Measurements from ENCODE around the gene HS6ST1. TPM values are rescaled to one million over a fixed set of nuclear protein-coding genes. Genes with fewer than 3 reads are reported as not detected.

Gene HS6ST1
- total RNA-seq, 2 experiments from 2014 or later = 7.1 to 8.7 TPM

- Mint-ChIP-seq H3K4me3 (no peak overlapping the region), H3K36me3 (ENCODE audit: low read depth) (peaks cover 6% of the 10 kb centered on the region), H3K27me3 (no peaks in the 10 kb centered on the region), H3K27ac (no peak overlapping the region), H3K4me1 (ENCODE audit: low read depth) (peaks cover 25% of the 10 kb centered on the region), H3K9me3 (no peaks in the 10 kb centered on the region)
- DNase-seq = no peak
- Histone ChIP-seq H3K4me1 (ENCODE audit: insufficient read depth, low read length) (no peaks in the 10 kb centered on the region), H3K27me3 (ENCODE audit: control insufficient read depth in 1 of 2, insufficient read depth in 2 of 2, low read length in 2 of 2) (no peaks in the 10 kb centered on the region), H3K4me3 (ENCODE audit: low read length) (no peak overlapping the region), H3K27ac (ENCODE audit: low read depth in 1 of 2, low read length in 2 of 2) (no peak overlapping the region), H3K36me3 (ENCODE audit: insufficient read depth, low read length) (peaks cover 4% of the 10 kb centered on the region), H3K9me3 (ENCODE audit: control insufficient read depth in 1 of 2, insufficient read depth in 1 of 2, low read length in 2 of 2) (peaks cover 0 to 13% of the 10 kb centered on the region in 2 experiments)
- CTCF ChIA-PET = no interaction called here
- POLR2A ChIA-PET = no interaction called here
- intact Hi-C loops (cut with DNase I, micrococcal nuclease) = no loop called here
- ATAC-seq (ENCODE audit: poor library complexity) = no peak
- TF ChIP-seq CTCF (IDR thresholded peaks at IDR 0.05) = no peak
These were observed 25.9 kb downstream of the HS6ST1 start for GRCh38 chr2:128292599-128293425.

GRCh38 chr2:128291844-128292598, 26.6 kb downstream of the HS6ST1 start:
- H3K4me3 ChIP-seq (ENCODE audit: low read length) = no peak overlapping the region
- ChIA-PET CTCF (no interaction called here), POLR2A (no interaction called here)
- no peaks in the 10 kb centered on the region for H3K4me1 ChIP-seq (ENCODE audit: insufficient read depth, low read length)
- DNase-seq (no peak), ATAC-seq (ENCODE audit: poor library complexity) (no peak)
- H3K27ac ChIP-seq (ENCODE audit: low read depth in 1 of 2, low read length in 2 of 2) = no peak overlapping the region
- intact Hi-C loops (cut with DNase I, micrococcal nuclease) = no loop called here
- no peak for TF ChIP-seq CTCF (IDR thresholded peaks at IDR 0.05)
- Mint-ChIP-seq H3K4me3 (no peak overlapping the region), H3K36me3 (ENCODE audit: low read depth) (peaks cover 6% of the 10 kb centered on the region), H3K4me1 (ENCODE audit: low read depth) (peaks cover 21% of the 10 kb centered on the region), H3K27me3 (no peaks in the 10 kb centered on the region), H3K27ac (no peak overlapping the region), H3K9me3 (no peaks in the 10 kb centered on the region)
- no peaks in the 10 kb centered on the region for H3K27me3 ChIP-seq (ENCODE audit: control insufficient read depth in 1 of 2, insufficient read depth in 2 of 2, low read length in 2 of 2)
- H3K36me3 ChIP-seq (ENCODE audit: insufficient read depth, low read length) = peaks cover 4% of the 10 kb centered on the region
- H3K9me3 ChIP-seq (ENCODE audit: control insufficient read depth in 1 of 2, insufficient read depth in 1 of 2, low read length in 2 of 2) = peaks cover 0 to 13% of the 10 kb centered on the region in 2 experiments

- no peak overlapping the region for H3K4me3 ChIP-seq (ENCODE audit: low read length)
- Mint-ChIP-seq H3K4me3 (no peak overlapping the region), H3K27me3 (no peaks in the 10 kb centered on the region), H3K27ac (no peak overlapping the region), H3K36me3 (ENCODE audit: low read depth) (peaks cover 6% of the 10 kb centered on the region), H3K9me3 (no peaks in the 10 kb centered on the region), H3K4me1 (ENCODE audit: low read depth) (peaks cover 16% of the 10 kb centered on the region)
- DNase-seq (no peak), ATAC-seq (ENCODE audit: poor library complexity) (no peak)
- TF ChIP-seq CTCF (IDR thresholded peaks at IDR 0.05) = no peak
- no peaks in the 10 kb centered on the region for H3K27me3 ChIP-seq (ENCODE audit: control insufficient read depth in 1 of 2, insufficient read depth in 2 of 2, low read length in 2 of 2)
- no peaks in the 10 kb centered on the region for H3K4me1 ChIP-seq (ENCODE audit: insufficient read depth, low read length)
- ChIA-PET POLR2A (no interaction called here), CTCF (no interaction called here)
- H3K9me3 ChIP-seq (ENCODE audit: control insufficient read depth in 1 of 2, insufficient read depth in 1 of 2, low read length in 2 of 2) = peaks cover 0 to 13% of the 10 kb centered on the region in 2 experiments
- H3K36me3 ChIP-seq (ENCODE audit: insufficient read depth, low read length) = peaks cover 4% of the 10 kb centered on the region
- no peak overlapping the region for H3K27ac ChIP-seq (ENCODE audit: low read depth in 1 of 2, low read length in 2 of 2)
- intact Hi-C loops (cut with DNase I, micrococcal nuclease) = no loop called here
These were observed 27.4 kb downstream of the HS6ST1 start for GRCh38 chr2:128291161-128291843.
